Measurements from ENCODE around the gene SEH1L. TPM values are rescaled to one million over a fixed set of nuclear protein-coding genes. Genes with fewer than 3 reads are reported as not detected.
A peak's percentile ranks its signal among the peaks of the same experiment; 100 is the strongest.

Gene SEH1L
- total and polyA plus RNA-seq, 12 donors: 11.0 to 24.6 (median 17.7) TPM

DNA sequence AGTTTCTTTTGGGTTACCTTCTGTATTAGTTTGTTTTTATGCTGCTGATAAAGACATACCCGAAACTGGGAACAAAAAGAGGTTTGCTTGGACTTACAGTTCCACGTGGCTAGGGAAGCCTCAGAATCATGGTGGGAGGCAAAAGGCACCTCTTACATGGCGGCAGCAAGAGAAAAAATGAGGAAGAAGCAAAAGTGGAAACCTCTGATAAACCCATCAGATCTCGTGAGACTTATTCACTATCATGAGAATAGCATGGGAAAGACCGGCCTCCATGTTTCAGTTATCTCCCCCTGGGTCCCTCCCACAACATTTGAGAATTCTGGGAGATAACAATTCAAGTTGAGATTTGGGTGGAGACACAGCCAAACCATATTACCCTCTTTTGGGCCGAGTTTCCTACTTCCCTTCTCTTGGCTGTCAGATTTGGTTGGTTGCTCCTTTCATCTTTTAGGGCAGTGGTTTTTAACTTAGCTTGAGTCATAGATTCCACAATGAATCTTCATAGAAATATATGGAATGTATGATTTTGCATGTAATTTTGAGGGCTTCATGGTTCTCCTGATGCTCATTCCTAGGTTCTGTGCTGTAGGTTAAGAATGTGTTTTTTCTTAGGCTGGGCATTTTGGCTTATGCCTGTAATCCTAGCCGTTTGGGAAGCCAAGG, 87.6 kb downstream of the SEH1L start:
- Histone ChIP-seq H3K27me3 (no peaks in the 10 kb centered on the region), H3K9me3 (no peaks in the 10 kb centered on the region), H3K27ac (no peak overlapping the region), H3K4me3 (no peak overlapping the region), H3K4me1 (no peaks in the 10 kb centered on the region), H3K36me3 (peaks cover 0 to 90% (median 16%) of the 10 kb centered on the region in 9 donors)
- 90 to 91% methylated on average over 7 of the region's 7 CpGs for WGBS, 2 donors
- TF ChIP-seq CTCF (IDR thresholded peaks at IDR 0.05): no peak
- no peak for DNase-seq
- intact Hi-C loops (cut with DNase I): no loop called here
- no peak for ATAC-seq

- Histone ChIP-seq H3K36me3 (peaks cover 0 to 89% (median 12%) of the 10 kb centered on the region in 9 donors), H3K4me1 (no peaks in the 10 kb centered on the region), H3K27me3 (no peaks in the 10 kb centered on the region), H3K9me3 (no peaks in the 10 kb centered on the region), H3K27ac (no peak overlapping the region), H3K4me3 (no peak overlapping the region)
- no peak for TF ChIP-seq CTCF (IDR thresholded peaks at IDR 0.05)
- 61 to 70% methylated on average over 7 of the region's 7 CpGs for WGBS, 2 donors
- DNase-seq (no peak), ATAC-seq (peak in 3 of 8 donors; percentile 18 to 59 (median 29))
- intact Hi-C loops (cut with DNase I): no loop called here
Observed at GRCh38 chr18:13036622-13037320, 89.0 kb downstream of the SEH1L start.

Other genes starting within 250 kb of the SEH1L start
- gene CEP76, start 245.3 kb upstream of the SEH1L start, total RNA-seq: 1 to 10 TPM; 2.7 to 5.9 (median 4.0) TPM
- 1 to 10 TPM; 1.9 to 2.5 TPM for gene CEP76, start 245.3 kb upstream of the SEH1L start, polyA plus RNA-seq
- 10 to 100 TPM; 36.2 to 51.8 (median 46.0) TPM for gene PSMG2, start 245.0 kb upstream of the SEH1L start, total RNA-seq
- gene PSMG2, start 245.0 kb upstream of the SEH1L start, polyA plus RNA-seq: 10 to 100 TPM; 62.0 to 64.7 TPM
- gene PTPN2, start 63.8 kb upstream of the SEH1L start, total RNA-seq: 10 to 100 TPM; 10.5 to 19.5 (median 13.5) TPM
- gene PTPN2, start 63.8 kb upstream of the SEH1L start, polyA plus RNA-seq: 10 to 100 TPM; 11.8 to 16.6 TPM
- 10 to 100 TPM; 18.3 to 35.6 (median 32.4) TPM for gene CEP192, start 43.4 kb downstream of the SEH1L start, total RNA-seq
- gene CEP192, start 43.4 kb downstream of the SEH1L start, polyA plus RNA-seq: 10 to 100 TPM in 1 of 2 donors, 1 to 10 TPM in 1; 4.9 to 18.2 TPM

Measured in heart right ventricle (tissue), 16 donors.